Measurements from ENCODE around the gene ALG14. TPM values are rescaled to one million over a fixed set of nuclear protein-coding genes. Genes with fewer than 3 reads are reported as not detected.

ALG14 gene
- total and polyA plus RNA-seq, 2 of the 4 experiments (the other 2 are of a cell fraction), result 1.7 to 2.0 TPM

DNA sequence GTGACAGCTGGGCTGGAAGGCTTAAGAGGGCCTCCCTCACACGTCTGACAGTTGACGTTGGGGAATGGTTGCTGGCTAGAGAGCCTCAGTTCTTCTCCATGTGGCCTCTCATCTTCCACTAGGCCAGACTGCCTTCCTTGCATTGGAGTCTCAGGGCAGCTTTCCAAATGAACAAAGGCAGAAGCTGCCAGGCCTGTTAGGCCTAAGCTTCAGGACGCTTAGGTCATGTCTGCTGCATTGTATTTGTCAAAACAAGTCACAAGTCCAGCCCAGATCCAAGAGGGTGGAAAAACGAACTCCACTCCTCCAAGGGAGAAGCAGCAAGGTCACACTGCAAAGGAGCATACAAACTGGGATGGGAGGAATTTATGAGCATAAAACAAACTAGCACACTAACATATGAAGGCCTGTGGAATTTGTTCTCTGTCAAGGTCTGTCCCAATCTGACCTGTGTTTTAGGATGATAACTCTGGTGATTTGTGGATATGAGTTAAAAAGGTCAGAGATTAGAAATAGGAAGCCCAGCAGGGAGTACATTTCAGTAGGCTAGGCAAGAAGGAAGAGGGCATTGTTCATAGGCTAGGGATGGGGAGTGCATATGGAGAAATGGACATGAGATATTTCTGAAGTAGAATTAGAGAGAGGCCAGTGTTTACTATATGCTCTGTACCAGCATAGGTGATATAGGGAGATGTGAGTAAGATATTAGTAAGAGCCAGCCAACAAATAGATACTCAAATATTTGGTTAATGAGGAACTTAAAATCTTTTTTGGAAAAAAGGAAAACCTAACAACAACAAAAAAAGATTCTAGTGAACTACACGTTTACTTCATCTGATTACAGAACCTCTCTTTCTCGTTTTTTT lies 116.8 kb downstream of the ALG14 start:
- no peaks in the 10 kb centered on the region for H3K9me3 ChIP-seq (ENCODE audit: control insufficient read depth, insufficient read depth, low read length)
- H3K27ac ChIP-seq (ENCODE audit: insufficient read depth, low read length), result 0 out of 2 replicates have a peak overlapping the region, but pooled peaks have one; percentile 26
- H4K20me1 ChIP-seq (ENCODE audit: insufficient read depth, low read length), result no peaks in the 10 kb centered on the region
- no peaks in the 10 kb centered on the region for H3K27me3 ChIP-seq (ENCODE audit: control insufficient read depth, insufficient read depth, low read length)
- no peaks in the 10 kb centered on the region for H3K36me3 ChIP-seq (ENCODE audit: control insufficient read depth, insufficient read depth, low read length)
- peak; percentile 28 for DNase-seq
- H3K79me1 ChIP-seq (ENCODE audit: low read depth in 1 of 2, low read length in 2 of 2), result no peaks in the 10 kb centered on the region
- peak overlapping the region; percentile 24 for H3K18ac ChIP-seq (ENCODE audit: low read depth, low read length)
- H2BK20ac ChIP-seq (ENCODE audit: low read depth, low read length), result no peak overlapping the region
- no peak overlapping the region for H2AFZ ChIP-seq (replicated peaks; ENCODE audit: low read length, poor library complexity)
- H2BK5ac ChIP-seq (ENCODE audit: low read depth, low read length, poor library complexity, severe bottlenecking), result no peak overlapping the region
- no peak overlapping the region for H4K91ac ChIP-seq (ENCODE audit: insufficient read depth, low read depth, low read length)
- dilution Hi-C loops (cut with HindIII; ENCODE audit: low sequenced_read_pairs, unreplicated experiment), result no loop called here
- H3K4me2 ChIP-seq (ENCODE audit: low read depth, low read length), result no peak overlapping the region
- peaks cover 11% of the 10 kb centered on the region for H3K4me1 ChIP-seq (ENCODE audit: control insufficient read depth, insufficient read depth, low read length)
- 0 out of 2 replicates have a peak overlapping the region, but pooled peaks have one; percentile 5 for H4K5ac ChIP-seq (ENCODE audit: low read depth, low read length)
- H2AK9ac ChIP-seq (replicated peaks; ENCODE audit: low read depth, low read length, poor library complexity), result no peak overlapping the region
- 0 out of 2 replicates have a peak overlapping the region, but pooled peaks have one; percentile 27 for H2BK120ac ChIP-seq (ENCODE audit: low read depth, low read length)
- peak overlapping the region; percentile 33 for H3K14ac ChIP-seq (replicated peaks; ENCODE audit: low read depth, low read length)
- peak; percentile 38 for ATAC-seq (ENCODE audit: low read depth)
- no peaks in the 10 kb centered on the region for H3K9me1 ChIP-seq (ENCODE audit: insufficient read depth, low read length)
- H4K8ac ChIP-seq (ENCODE audit: low read depth in 2 of 2, low read length in 2 of 2), result no peak overlapping the region
- BruUV-seq (replicated peaks), result no TSS peak
- H3K4ac ChIP-seq (ENCODE audit: low read depth, low read length), result peak overlapping the region; percentile 9; the same call in 1 of the 2 replicates
- WGBS, 2 experiments (ENCODE audit: extremely low coverage in 2 of 2, insufficient read length in 1 of 2), result 40% methylated on average over 1 of the region's 6 CpGs; no CpG with 5 or more reads in 1 of the 2 experiments
- H2AK5ac ChIP-seq (ENCODE audit: low read depth, low read length), result no peak overlapping the region
- intact Hi-C loops (cut with micrococcal nuclease), result no loop called here
- ChIA-PET POLR2A (ENCODE audit: unreplicated experiment) (no interaction called here), CTCF (no interaction called here)
- H3K4me3 ChIP-seq (ENCODE audit: insufficient read depth, low read depth, low read length), result no peak overlapping the region
- no peak overlapping the region for H3K56ac ChIP-seq (ENCODE audit: extremely low read depth, insufficient read depth, low read length)
- H2BK15ac ChIP-seq (ENCODE audit: low read depth, low read length), result no peak overlapping the region; the same call in 2 of the 3 replicates
- TF ChIP-seq, protein P1, sequence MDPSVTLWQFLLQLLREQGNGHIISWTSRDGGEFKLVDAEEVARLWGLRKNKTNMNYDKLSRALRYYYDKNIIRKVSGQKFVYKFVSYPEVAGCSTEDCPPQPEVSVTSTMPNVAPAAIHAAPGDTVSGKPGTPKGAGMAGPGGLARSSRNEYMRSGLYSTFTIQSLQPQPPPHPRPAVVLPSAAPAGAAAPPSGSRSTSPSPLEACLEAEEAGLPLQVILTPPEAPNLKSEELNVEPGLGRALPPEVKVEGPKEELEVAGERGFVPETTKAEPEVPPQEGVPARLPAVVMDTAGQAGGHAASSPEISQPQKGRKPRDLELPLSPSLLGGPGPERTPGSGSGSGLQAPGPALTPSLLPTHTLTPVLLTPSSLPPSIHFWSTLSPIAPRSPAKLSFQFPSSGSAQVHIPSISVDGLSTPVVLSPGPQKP (IDR thresholded peaks at IDR 0.05; ENCODE audit: borderline replicate concordance, low read depth, low read length), result no peak
- no peak overlapping the region for H3K23ac ChIP-seq (ENCODE audit: low read depth, low read length)
- no peak overlapping the region for H3K9ac ChIP-seq (ENCODE audit: low read depth, low read length)
- in situ Hi-C loops (cut with MboI; ENCODE audit: low sequenced_read_pairs), result no loop called here
